GM10248 (cell line): Measurements from ENCODE around the gene BICRA.

ENCODE experiments used
- CTCF ChIA-PET: fragments of 300-600 bp; sonication (Branson Sonifier 250); formaldehyde crosslinking; extraction: SDS; loops from one replicate; lab custom pipeline; 2021; ENCODE audit warnings: antibody characterized with exemption; lab: Yijun Ruan, JAX
- POLR2A ChIA-PET: fragments of 350-650 bp; sonication (Branson Sonifier 250); formaldehyde crosslinking; extraction: SDS; loops from one replicate; lab custom pipeline; 2020; ENCODE audit warnings: antibody characterized with exemption; lab: Yijun Ruan, JAX
- DNase-seq: peaks from one replicate; pipeline ENCODE4 v3.0.0; 2012; ENCODE audit errors: extremely low spot score
- CTCF ChIP-seq: IDR thresholded peaks from 2 replicates; pipeline ENCODE4 v1.5.1; 2012; ENCODE audit warnings: mild to moderate bottlenecking, low read depth; ENCODE audit errors: extremely low read depth, missing control alignments, control extremely low read depth

Gene BICRA

GRCh38 chr19:47618771-47619170 is 9.8 kb downstream of the BICRA start:
- TF ChIP-seq CTCF = no peak
- DNase-seq = no peak
- CTCF ChIA-PET = interaction anchor here (0.9 kb wide), 1 partner anchor 89 kb away, joined by 3 read pairs; no protein-coding TSS in a partner anchor
- POLR2A ChIA-PET = no interaction called here

GRCh38 chr19:47619763-47620162 is 10.8 kb downstream of the BICRA start:
- no peak for TF ChIP-seq CTCF
- DNase-seq = no peak
- POLR2A ChIA-PET = no interaction called here
- CTCF ChIA-PET = interaction anchor here (0.9 kb wide), 1 partner anchor 88 kb away, joined by 3 read pairs; no protein-coding TSS in a partner anchor

GRCh38 chr19:47623151-47623920 is 14.4 kb downstream of the BICRA start:
- ChIA-PET CTCF (interaction anchor here (1.5 kb wide), 1 partner anchor 187 kb away, joined by 5 read pairs; no protein-coding TSS in a partner anchor), POLR2A (no interaction called here)
- no peak for DNase-seq
- TF ChIP-seq CTCF = no peak

DNA sequence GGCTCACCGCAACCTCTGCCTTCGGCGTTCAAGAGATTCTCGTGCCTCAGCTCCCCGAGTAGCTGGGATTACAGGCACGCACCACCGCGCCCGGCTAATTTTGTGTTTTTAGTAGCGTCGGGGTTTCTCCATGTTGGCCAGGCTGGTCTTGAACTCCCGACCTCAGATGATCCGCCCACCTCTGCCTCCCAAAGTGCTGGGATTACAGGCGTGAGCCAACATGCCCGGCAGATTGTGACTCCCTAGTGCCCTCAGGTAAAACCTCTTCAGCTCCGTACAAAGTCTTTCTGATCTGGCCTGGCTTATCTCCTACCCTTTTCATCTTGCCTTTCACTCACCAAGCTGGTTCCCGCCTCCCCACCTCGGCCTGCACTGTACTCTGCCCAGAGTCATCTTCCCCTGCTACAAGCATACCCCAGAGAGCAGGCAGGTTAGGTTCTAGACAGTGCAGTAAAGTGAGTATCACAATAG is 15.0 kb downstream of the BICRA start:
- no peak for TF ChIP-seq CTCF
- POLR2A ChIA-PET = no interaction called here
- no peak for DNase-seq
- CTCF ChIA-PET = interaction anchor here (1.5 kb wide), 1 partner anchor 187 kb away, joined by 5 read pairs; no protein-coding TSS in a partner anchor

- ChIA-PET CTCF (interaction anchor here (1.4 to 1.7 kb wide), 2 partner anchors 42 to 72 kb away, joined by 3 to 4 read pairs; no protein-coding TSS in a partner anchor), POLR2A (interaction anchor here (0.6 kb wide), 1 partner anchor 15 kb away, joined by 3 read pairs; no protein-coding TSS in a partner anchor)
Observed at GRCh38 chr19:47625650-47626049, 16.7 kb downstream of the BICRA start.

More at GRCh38 chr19:47625650-47626049, 16.7 kb downstream of the BICRA start:
- TF ChIP-seq CTCF = no peak
- DNase-seq = no peak
